Chondrocyte (in vitro differentiated cells): ENCODE results near the gene ZNF202. TPM values are rescaled to one million over a fixed set of nuclear protein-coding genes. Genes with fewer than 3 reads are reported as not detected.
"Not testable (repeated sequence)": the region's sequence is repeated elsewhere in the genome, so short reads cannot be mapped to it uniquely, and the experiment has no call there.

Source experiments
- DNase-seq: peaks from one replicate; pipeline ENCODE4 v3.0.0; 2021; ENCODE audit warnings: mixed read lengths, low spot score
- H3K27ac Mint-ChIP-seq: one replicate; pipeline ENCODE4 v1.8.0; 2021; ENCODE audit warnings: mild to moderate bottlenecking, moderate library complexity, mixed read lengths; ENCODE audit not compliant: unreplicated experiment
- H3K27me3 Mint-ChIP-seq: 2 replicates; pipeline ENCODE4 v1.8.0; 2021; ENCODE audit warnings: low read depth, mixed read lengths
- H3K36me3 Mint-ChIP-seq: 2 replicates; pipeline ENCODE4 v1.8.0; 2021; ENCODE audit warnings: low read depth, mixed read lengths
- H3K4me1 Mint-ChIP-seq: 2 replicates; pipeline ENCODE4 v1.8.0; 2021; ENCODE audit warnings: low read depth, mild to moderate bottlenecking, mixed read lengths
- H3K4me3 Mint-ChIP-seq: one replicate; pipeline ENCODE4 v1.8.0; 2021; ENCODE audit warnings: mild to moderate bottlenecking, moderate library complexity, mixed read lengths; ENCODE audit not compliant: unreplicated experiment
- H3K9me3 Mint-ChIP-seq: 2 replicates; pipeline ENCODE4 v1.8.0; 2021; ENCODE audit warnings: low read depth, mixed read lengths
- CTCF ChIP-seq: fragments of 200-600 bp; sonication (generic); IDR thresholded peaks from 2 replicates; pipeline ENCODE4 v1.5.0; 2021; ENCODE audit warnings: antibody characterized with exemption, mild to moderate bottlenecking, moderate library complexity
- total RNA-seq: library from RNA; stranded (reverse); gene quantifications from 3 replicates; pipeline ENCODE4 v1.2.1, GENCODE V29; 2021

The ZNF202 gene
- total RNA-seq, 1 donor from 2014 or later = 10.0 TPM

- no peak for TF ChIP-seq CTCF
- H3K4me3 Mint-ChIP-seq = no peak overlapping the region
These were observed 15.3 kb downstream of the ZNF202 start for GRCh38 chr11:123725995-123726655.

GRCh38 chr11:123719452-123719851, 22.0 kb downstream of the ZNF202 start:
- peaks cover 5% of the 10 kb centered on the region for H3K36me3 Mint-ChIP-seq
- peaks cover 3% of the 10 kb centered on the region for H3K9me3 Mint-ChIP-seq
- no peak for TF ChIP-seq CTCF
- peaks cover 21% of the 10 kb centered on the region for H3K27me3 Mint-ChIP-seq
- no peak overlapping the region for H3K27ac Mint-ChIP-seq
- no peak for DNase-seq
- no peaks in the 10 kb centered on the region for H3K4me1 Mint-ChIP-seq
- no peak overlapping the region for H3K4me3 Mint-ChIP-seq

More at GRCh38 chr11:123725995-123726655, 15.3 kb downstream of the ZNF202 start:
- Mint-ChIP-seq H3K9me3 (peaks cover 22% of the 10 kb centered on the region), H3K36me3 (peaks cover 64% of the 10 kb centered on the region), H3K27me3 (no peaks in the 10 kb centered on the region), H3K4me1 (no peaks in the 10 kb centered on the region), H3K27ac (no peak overlapping the region)
- DNase-seq = no peak

GRCh38 chr11:123718469-123718868, 23.0 kb downstream of the ZNF202 start:
- TF ChIP-seq CTCF = no peak
- H3K27me3 Mint-ChIP-seq = peaks cover 28% of the 10 kb centered on the region
- H3K9me3 Mint-ChIP-seq = peaks cover 2% of the 10 kb centered on the region
- DNase-seq = no peak
- H3K36me3 Mint-ChIP-seq = peaks cover 2% of the 10 kb centered on the region
- no peak overlapping the region for H3K27ac Mint-ChIP-seq
- H3K4me1 Mint-ChIP-seq = no peaks in the 10 kb centered on the region
- no peak overlapping the region for H3K4me3 Mint-ChIP-seq

DNA sequence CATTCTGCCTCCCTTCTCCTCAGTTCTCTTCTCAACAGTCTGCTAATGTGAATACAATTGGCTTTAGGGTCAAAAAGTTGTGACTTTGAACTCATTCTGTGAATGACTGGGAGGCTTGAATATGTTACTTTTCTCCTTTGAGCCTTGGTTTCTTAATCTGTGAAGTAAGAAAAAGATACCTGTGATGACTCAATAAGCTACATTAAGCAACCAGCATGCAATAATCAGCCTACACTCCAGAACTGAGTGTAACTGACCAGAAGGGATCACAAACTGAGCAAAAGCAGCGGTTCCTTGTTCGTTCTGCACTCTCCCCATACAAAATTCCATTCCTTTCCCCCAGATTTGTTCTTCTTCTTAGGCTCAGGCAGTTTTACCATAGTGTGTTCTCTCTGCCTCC, 23.4 kb downstream of the ZNF202 start:
- no peak overlapping the region for H3K27ac Mint-ChIP-seq
- H3K9me3 Mint-ChIP-seq = peaks cover 2% of the 10 kb centered on the region
- no peak overlapping the region for H3K4me3 Mint-ChIP-seq
- no peaks in the 10 kb centered on the region for H3K36me3 Mint-ChIP-seq
- H3K4me1 Mint-ChIP-seq = no peaks in the 10 kb centered on the region
- no peak for DNase-seq
- no peak for TF ChIP-seq CTCF
- peaks cover 29% of the 10 kb centered on the region for H3K27me3 Mint-ChIP-seq

DNA sequence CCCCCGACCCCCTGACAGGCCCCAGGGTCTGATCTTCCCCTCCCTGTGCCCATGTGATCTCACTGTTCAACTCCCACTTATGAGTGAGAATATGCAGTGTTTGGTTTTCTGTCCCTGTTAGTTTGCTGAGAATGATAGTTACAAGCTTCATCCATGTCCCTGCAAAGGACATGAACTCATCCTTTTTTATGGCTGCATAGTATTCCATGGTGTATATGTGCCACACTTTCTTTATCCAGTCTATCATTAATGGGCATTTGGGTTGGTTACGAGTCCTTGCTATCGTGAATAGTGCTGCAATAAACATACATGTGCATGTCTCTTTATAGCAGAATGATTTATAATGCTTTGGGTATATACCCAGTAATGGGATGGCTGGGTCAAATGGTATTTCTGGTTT, 28.8 kb downstream of the ZNF202 start:
- H3K4me1 Mint-ChIP-seq, H3K4me3 Mint-ChIP-seq, DNase-seq, H3K36me3 Mint-ChIP-seq, H3K9me3 Mint-ChIP-seq, H3K27ac Mint-ChIP-seq: not testable (repeated sequence)
- H3K27me3 Mint-ChIP-seq = peaks cover 38% of the 10 kb centered on the region

GRCh38 chr11:123707606-123708205, 33.8 kb downstream of the ZNF202 start:
- Mint-ChIP-seq H3K4me1 (peaks cover 2% of the 10 kb centered on the region), H3K27ac (no peak overlapping the region), H3K9me3 (no peaks in the 10 kb centered on the region), H3K4me3 (no peak overlapping the region), H3K27me3 (peaks cover 13% of the 10 kb centered on the region), H3K36me3 (no peaks in the 10 kb centered on the region)
- TF ChIP-seq CTCF = peak; percentile 90
- DNase-seq = no peak
